H1 (cell line): ENCODE results near the gene KCND3.

Source experiments
- BRCA1 ChIP-seq: IDR thresholded peaks from 2 replicates; pipeline ENCODE4 v1.6.1; 2012; ENCODE audit warnings: low read depth, low read length, improper control_type of control experiment
- CTCF ChIP-seq, 3 experiments: IDR thresholded peaks; 1 replicate in 2 of 3; 2 replicates in 1 of 3; pipeline versions ENCODE4 v1.5.1 to v1.6.1; 2011; ENCODE audit warnings: low read length in 3 of 3, mild to moderate bottlenecking in 3 of 3, inconsistent platforms in 2 of 3, low read depth in 1 of 3, moderate library complexity in 1 of 3; ENCODE audit not compliant: insufficient read depth in 1 of 3; ENCODE audit errors: control extremely low read depth in 1 of 3
- EGR1 ChIP-seq: IDR thresholded peaks from 2 replicates; pipeline ENCODE4 v1.6.1; 2011; ENCODE audit warnings: low read depth, low read length, borderline replicate concordance
- POLR2A ChIP-seq, 2 experiments: IDR thresholded peaks; 1 replicate in 1 of 2; 2 replicates in 1 of 2; pipeline ENCODE4 v1.6.1; 2011; ENCODE audit warnings: low read depth in 2 of 2, low read length in 2 of 2, mild to moderate bottlenecking in 2 of 2; ENCODE audit errors: control extremely low read depth in 1 of 2
- TCF12 ChIP-seq: IDR thresholded peaks from 2 replicates; pipeline ENCODE4 v1.6.1; 2011; ENCODE audit warnings: low read depth, mild to moderate bottlenecking, low read length
- YY1 ChIP-seq: IDR thresholded peaks from 2 replicates; pipeline ENCODE4 v1.6.1; 2011; ENCODE audit warnings: low read depth, mild to moderate bottlenecking, low read length

GRCh38 chr1:111770916-111771315, 218.6 kb downstream of the KCND3 start:
- no peak for TF ChIP-seq POLR2A (IDR thresholded peaks at IDR 0.05; ENCODE audit: control extremely low read depth in 1 of 2, low read depth in 2 of 2, low read length in 2 of 2)
- TF ChIP-seq CTCF (IDR thresholded peaks at IDR 0.05; ENCODE audit: control extremely low read depth in 1 of 3, insufficient read depth in 1 of 3, low read depth in 1 of 3, low read length in 3 of 3): no peak
- no peak for TF ChIP-seq BRCA1
- no peak for TF ChIP-seq TCF12
- TF ChIP-seq YY1: no peak
- no peak for TF ChIP-seq EGR1
